HG03571 (cell line): ENCODE results near the gene ZNF160.

ENCODE experiments used
- ATAC-seq: cut with Tn5 transposase; IDR thresholded peaks from one replicate; pipeline ENCODE4 v1.9.1; 2021; ENCODE audit not compliant: unreplicated experiment

Gene ZNF160

DNA sequence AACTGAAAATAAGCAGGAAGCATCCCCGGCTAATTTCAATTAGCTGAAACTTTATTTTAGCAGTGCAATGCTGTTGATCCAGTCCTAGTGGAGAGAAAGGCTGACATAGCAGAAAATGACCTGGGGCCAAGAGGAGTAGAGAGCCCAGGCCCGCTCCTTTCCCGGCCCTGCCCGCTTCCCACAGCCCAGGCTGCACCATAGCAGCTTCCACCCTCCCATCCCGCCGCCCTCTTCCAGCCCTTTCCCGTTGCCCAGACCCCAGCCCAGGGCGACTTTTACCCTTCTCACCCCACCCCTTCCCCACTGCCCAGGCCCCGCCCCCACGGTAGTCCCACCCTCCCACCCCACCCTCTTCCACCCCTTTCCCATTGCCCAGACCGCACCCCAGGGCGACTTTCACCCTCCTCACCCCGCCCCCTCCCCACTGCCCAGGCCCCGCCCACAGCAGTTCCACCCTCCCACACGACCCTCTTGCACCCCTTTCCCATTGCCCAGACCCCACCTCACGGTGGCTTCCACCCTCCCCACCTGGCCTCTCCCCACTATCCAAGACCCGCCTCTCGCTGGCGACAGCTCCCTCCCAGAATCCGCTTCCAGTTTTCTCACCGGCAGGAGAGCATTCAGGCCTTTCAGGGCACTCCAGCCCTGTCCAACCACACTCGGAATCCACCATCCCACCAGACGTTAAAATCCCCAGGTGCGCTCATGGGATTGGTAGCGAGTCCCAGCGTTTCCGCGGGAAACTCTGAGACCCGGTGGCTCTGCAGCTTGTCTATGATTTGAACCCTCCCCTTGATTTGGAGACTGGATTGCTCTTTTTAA, 8.3 kb downstream of the ZNF160 start:
- ATAC-seq = no peak

DNA sequence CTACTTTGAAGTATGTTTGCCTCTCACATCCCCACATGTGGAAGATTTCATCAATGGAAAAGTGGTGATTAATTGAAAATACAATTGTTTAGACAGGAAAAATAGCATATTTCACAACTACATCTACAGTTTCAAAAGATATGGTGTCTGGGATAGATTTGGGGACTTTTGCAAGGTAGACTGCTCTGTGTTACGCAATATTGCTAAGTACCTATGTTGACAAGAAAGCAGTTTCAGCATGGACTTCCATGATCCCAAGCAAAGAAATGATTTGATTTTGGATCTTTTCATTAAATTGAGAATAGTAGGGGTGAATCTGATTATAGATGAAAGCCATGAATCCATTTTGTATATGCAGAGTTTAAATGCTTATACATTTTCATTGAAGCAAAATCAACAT, 10.5 kb downstream of the ZNF160 start:
- no peak for ATAC-seq

DNA sequence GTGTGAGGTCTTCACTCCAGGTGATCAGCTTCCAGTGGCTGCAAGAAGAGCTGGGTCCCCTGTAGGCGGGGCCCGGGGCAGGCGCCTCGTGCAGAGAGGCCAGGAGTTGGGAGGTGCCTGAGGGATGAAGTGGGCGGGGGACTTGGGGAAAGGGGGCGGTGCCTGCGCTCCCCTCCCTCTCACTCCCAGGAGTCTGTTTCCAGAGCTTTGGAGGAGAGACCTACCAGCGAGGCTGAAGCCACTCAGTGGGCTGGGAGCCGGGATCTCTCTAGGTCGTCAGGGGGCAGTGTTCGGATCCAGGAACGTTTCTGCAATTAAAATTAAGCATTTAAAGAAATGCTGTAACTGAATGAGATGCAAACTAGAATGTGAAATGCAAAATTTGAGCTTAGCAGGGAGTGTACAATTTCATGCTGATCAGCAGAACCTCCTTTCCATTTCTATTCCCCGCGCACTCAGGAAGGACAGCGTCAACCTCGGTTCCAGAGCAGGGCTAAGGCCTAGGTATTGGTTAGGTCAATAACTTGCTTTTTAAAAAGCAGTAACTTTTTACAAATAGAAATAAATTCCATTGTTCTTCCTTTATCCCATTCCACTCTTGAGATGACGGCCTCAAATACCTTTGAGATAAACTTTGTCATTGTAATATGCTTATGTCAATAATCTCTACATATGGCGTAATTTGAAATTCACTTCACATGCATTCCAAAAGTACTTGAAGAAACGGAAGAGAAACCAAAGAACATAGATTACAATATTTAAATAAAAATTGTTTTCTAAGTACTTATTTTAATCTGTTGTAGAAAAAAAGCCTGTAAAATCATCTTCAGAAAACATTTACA, 11.6 kb downstream of the ZNF160 start:
- no peak for ATAC-seq

DNA sequence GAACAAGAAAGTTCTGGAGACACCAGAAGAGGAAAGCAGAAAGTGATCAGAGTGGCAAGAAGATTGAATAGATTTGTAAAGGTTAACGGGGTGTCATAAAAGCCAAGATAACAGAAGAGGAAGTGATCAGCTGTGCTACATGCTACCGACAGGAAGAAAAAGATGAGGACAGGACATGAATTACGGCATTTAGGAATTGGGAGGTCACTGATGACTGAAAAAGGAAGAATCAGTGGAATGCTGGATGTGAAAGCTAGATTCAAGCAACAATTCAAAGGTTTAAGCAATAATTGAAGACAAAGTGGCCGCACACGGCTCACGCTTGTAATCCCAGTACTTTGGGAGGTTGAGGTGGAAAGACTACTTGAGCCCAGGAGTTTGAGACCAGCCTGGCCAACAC, 15.1 kb downstream of the ZNF160 start:
- no peak for ATAC-seq

DNA sequence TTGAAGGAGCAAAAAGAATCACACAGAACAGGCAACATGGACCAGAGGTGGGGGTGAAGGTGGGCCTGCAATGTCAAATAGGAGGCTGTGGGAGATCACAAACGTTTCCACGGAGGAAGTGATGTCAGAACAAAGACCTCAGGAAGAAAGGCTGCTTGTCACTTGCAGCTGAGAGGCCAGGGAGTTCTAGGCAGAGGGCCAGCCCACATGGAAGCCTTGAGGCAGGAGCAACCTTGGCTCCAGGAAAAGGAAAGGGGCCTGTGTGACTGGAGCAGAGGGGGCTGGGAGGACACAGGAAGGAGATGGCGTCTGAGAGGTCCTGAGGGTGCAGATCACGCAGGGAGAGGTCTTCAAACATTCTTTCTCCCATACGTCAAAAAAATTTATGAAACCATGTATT, 16.3 kb downstream of the ZNF160 start:
- ATAC-seq = no peak

DNA sequence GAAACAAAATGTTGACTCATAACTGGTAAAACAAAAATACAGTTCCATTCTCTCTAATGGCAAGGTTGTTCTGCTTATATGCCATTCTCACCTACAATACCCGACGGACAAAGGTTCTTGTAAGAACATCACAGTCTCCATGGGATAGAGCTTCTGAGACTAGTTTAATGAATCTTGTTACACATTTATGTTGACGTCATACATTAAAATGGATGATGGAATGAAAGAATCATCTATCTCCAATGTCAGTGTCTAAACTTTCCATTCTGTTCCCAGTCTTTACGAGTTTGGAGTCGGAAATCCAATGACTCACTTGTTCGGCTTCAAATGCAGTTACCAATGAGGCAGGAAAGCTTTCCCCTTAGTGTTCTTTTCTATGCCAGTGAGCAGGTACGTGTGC, 17.7 kb downstream of the ZNF160 start:
- ATAC-seq = no peak

DNA sequence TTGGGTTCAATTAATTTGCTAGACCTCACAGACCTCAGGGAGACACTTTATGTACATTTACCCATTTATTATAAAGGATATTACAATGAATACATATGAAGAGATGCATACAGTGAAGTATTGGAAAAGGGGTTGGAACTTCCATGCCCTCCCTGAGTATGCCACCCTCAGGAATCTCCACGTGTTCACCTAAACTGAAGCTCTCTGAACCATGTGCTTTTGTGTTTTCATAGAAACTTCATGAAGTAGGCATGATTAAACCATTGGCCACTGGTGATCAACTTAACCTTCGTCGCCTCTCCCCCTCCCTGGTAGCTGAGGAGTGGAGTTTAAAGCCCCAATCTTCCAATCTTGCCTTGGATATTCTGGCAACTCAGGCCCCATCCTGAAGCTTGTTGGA, 20.3 kb downstream of the ZNF160 start:
- no peak for ATAC-seq

DNA sequence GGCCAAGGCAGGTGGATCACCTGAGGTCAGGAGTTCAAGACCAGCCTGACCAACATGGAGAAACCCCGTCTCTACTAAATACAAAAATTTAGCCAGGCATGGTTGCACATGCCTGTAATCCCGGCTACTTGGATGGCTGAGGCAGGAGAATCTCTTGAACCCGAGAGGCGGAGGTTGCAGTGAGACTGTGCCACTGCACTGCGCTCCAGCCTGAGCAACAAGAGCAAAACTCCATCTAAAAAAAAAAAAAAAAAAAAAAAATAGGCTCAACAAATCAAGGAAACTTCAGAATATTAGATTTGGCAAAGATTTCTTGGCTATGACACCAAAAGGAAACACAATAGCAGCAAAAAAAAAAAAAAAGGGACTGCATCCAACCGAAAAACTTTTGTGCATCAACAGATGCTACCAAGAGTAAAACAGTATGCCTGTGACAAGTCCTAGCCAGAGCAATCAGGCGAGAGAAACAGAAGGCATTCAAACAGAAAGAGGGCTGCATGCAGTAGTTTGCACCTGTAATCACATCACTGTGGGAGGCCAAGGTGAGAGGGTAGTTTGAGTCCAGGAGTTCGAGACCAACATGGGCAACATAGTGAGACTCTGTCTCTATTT, 23.8 kb downstream of the ZNF160 start:
- ATAC-seq = no peak

DNA sequence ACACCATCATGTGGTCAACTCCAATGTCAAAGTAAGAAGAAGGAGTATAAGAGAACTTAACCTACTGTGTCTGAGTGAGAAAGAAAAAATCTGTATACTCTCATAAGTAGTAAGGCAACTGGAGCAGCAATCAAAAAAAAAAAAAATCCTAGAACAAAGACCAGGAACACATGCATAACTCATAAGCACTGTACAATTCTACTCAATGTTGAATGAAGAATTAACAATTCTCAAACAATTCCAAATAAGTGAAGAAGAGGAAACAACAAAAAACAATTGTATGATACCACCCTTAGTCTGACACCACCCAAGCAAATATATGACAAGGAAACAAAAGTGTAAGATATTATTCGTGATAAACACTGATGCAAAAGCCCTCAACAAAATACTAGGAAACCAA, 24.6 kb downstream of the ZNF160 start:
- ATAC-seq = no peak

DNA sequence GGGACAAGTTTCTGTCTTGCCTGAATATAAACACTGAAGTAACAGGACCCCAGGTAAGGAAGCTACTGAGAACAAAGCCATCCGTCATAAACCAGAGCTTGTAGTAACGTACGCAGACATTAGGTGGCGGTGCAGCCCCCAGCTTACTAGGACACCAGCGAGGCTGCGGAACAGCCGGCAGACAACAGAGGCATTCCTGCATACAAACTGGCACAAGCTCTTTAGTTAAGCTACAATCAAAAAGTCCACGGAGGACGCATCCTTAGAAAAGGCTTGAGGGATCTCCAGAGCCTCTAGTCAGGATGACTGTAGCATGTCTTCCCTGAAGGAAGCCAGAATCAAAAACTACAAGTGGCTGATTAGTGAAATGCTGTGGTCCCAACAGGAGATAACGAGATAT, 26.2 kb downstream of the ZNF160 start:
- no peak for ATAC-seq

DNA sequence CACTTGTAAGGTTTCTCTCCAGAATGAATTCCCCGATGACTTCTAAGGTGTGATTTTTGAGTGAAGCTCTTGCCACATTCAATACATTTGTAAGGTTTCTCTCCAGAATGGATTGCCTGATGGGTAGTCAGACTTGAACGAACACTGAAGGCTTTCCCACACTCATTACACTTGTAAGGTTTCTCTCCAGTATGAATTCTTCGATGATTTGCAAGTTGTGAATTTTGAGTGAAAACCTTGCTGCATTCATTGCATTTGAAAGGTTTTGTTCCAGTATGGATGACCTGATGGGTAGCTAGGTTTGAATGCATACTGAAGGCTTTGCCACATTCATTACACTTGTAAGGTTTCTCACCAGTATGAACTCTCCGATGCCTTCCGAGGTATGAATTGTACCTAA, 34.4 kb downstream of the ZNF160 start:
- no peak for ATAC-seq

DNA sequence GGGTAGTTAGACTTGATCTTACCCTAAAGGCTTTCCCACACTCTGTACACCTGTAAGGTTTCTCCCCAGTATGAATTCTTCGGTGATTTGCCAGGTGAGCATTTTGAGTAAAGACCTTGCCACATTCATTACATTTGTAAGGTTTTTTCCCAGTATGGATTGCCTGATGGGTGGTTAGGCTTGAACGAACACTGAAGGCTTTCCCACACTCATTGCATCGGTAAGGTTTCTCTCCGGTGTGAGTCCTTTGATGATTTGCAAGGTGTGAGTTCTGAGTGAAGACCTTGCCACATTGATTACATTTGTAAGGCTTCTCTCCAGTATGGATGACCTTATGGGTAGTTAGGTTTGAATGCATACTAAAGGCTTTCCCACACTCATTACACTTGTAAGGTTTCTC, 35.0 kb downstream of the ZNF160 start:
- no peak for ATAC-seq

DNA sequence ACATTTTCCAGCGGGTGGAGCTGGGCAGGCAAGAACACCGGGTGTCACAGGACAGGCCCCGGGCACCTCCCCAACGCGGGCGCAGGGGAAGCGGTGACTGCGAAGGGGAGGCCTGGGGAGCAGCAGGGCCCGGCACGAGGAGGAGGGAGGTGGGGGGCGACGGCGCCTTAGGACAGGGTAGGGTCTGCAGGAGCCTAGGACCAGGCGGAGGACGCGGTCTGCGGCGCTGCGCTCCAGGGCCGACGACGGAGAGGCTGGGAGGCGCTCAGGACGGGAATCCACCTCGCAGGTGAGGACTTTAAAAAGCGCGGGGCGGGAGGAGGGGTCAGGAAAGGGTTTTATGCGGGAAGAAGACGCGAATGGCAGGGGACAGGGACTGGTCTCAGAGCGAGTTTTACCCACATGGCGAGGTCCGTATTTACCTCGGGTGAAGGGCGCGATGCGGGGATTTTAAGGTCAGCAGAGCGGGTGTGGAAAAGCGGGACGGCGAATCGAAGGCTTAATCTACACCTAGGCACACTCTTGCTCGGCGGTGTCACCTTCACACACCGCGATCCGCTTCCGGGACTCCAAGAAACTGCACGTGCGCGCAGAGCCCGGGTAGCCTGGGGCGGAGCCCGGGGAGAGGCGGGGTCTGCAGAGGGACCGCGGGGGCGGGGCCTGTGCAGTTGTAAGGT, 45.2 kb downstream of the ZNF160 start:
- no peak for ATAC-seq

DNA sequence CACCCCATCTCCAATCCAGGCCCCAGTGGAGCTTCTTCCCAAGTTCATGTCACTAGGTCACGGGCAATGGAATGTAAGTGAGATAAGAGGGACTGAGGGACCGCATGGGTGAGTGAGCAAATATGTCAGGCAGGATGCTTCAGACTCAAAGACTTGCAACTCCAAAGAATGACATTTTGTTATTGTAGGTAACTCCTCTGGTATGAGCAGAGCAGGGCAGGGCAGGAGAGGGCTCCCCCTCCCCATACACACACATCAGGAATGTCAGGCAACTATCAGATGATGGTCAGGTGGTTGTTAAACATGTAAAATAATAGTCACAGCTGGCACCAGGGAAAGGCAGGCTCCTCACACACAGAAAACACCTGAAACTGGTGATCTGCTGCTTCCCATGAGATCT, 48.1 kb downstream of the ZNF160 start:
- ATAC-seq = no peak

DNA sequence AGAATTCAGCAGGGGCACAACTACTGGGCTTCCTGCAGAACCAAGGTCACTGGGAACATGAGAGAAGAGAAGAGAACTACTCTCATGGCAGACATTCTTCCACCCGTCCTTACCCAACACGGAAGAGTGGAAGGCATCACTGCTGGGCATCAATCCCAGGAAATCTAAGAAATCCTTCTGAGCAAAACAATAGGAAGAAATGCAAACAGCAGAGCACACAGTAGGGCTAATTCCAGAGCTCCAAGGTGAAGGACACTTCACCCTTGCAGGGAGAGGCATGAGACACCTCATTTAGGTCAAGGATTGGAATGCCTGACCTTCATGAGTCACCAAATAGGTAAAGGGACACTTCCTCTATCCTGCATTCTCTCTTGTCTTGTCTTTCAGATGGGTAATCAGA, 55.8 kb downstream of the ZNF160 start:
- no peak for ATAC-seq

DNA sequence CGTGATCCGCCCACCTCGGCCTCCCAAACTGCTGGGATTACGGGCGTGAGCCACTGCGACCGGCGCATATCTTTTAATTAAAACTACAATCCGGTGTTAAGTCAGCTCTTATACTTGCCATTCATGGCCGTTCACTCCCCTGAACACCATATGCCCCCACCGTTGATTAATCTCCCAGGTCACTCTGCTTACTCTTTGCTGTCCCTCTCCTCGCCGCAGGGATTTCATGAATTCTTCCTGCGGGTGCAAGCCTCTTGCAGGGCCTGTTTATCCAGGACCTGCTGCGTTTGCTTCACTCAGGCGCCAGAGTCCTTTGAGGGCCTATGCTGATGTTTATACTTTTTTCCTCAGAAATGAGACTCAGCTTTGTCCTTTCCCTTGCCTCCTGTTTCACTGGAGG, 57.7 kb downstream of the ZNF160 start:
- ATAC-seq = no peak

DNA sequence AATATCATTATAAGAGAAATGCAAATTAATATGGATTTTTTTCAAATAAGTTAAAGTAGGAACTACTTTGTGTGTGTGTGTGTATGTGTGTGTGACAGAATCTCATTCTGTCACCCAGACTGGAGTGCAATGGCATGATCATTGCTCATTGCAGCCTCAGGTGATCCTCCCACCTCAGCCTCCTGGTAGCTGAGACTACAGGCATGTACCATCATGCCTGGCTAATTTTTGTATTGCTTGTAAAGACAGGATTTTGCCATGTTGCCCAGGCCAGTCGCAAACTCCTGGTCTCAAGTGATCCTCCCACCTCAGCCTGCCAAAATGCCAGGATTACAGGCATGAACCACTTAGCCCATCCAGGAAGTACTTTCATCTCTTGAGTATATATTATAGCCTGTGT, 61.9 kb downstream of the ZNF160 start:
- ATAC-seq = no peak

DNA sequence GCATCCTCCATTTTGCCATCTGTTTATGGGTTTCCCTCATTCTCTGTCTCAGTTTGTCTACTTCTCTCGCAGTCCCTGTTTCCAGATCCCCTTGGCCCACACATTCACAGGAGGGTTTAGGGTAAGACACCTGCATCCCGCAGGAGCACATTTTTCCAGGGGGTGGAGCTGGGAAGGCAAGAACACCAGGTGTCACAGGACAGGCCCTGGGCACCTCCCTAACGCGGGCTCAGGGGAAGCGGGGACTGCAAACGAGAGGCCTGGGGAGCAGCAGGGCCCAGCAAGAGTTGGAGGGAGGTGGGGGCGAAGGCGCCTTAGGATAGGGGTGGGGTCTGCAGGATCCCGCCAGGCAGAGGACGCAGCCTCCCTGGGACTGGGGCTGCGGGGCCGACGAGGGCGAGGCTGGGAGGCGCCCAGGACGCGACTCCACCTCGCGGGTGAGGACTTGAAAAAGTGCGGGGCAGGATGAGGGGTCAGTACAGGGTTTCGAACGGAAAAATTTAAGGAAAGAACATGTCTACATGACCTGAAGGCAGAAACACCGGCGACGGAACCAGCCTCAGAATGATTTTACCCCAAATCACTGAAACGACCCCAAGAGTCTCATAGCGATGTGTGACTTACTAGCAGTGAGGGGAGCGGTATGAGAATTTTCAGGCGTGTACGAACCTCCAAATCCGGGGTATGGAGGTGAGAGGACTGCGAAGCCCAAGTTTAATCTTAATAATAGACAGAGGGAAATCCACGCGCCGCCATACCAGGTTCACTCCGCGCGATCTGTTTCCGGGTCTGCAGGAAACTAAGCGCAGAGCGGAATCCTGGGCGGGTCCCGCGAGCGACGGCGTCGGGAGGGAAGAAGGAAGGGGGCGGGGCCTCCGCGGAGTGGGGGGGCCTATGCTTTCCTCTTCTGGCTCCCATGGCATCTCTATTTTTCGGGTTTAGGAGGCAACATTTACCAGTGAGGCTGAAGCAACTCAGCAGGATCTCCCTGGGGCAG, 65.8 kb downstream of the ZNF160 start:
- no peak for ATAC-seq

DNA sequence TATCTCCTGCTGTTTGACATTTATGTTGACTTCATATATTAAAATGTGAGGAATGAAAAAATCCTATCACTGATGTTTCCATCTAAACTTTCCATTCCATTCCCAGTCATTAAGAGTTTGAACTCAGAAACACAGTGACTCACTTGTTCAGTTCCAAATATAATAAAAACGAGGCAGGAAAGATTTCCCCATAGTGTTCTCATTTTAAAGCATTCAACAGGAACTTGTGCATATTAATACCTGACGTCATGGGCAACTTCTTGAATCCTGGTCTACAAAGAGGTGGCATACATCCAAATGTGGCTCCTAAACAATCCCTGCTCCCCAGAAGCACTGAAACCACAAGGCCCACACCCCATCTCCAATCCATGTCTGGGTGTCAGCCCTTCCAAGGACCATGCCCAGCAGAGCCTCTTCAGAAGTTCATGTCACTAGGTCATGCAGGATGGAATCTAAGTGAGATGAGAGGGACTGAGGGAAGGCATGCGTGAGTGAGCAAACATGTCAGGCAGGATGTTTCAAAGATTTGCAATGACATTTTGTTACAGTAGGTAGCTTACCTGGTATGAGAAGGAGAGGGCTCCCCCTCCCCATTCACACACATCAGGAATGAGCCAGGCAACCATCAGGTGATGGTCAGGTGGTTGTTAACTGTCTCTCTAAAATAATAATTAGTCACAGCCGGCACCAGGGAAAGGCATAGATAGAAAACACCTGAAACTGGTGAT, 68.1 kb downstream of the ZNF160 start:
- ATAC-seq = no peak

DNA sequence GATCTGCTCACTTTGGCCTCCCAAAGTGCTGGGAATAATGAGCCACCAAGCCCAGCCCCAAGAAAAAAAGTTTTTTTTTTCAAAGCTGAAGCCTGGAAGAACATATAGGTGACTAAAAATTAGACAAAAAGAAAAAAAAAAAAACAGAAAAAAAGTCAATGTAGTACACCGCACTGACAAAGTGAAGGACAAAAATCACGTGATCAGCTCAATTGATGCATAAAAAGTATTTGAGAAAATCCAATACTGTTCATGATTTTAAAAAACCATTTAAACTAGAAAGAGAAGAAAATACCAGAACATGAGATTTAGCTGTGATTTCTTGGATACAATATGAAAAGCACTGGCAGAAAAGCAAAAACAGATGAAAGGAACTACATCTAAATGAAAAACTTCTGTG, 69.2 kb downstream of the ZNF160 start:
- ATAC-seq = no peak
